WTC11 (cell line): ENCODE measurements around the gene CTIF. TPM values are rescaled to one million over a fixed set of nuclear protein-coding genes. Genes with fewer than 3 reads are reported as not detected.

Experiments used
- ATAC-seq: fragments of 200-7000 bp; cut with Tn5 transposase; 2 replicates; pipeline ENCODE4 v1.10.0; 2021; ENCODE audit warnings: mild to moderate bottlenecking, moderate library complexity
- CTCF ChIA-PET: fragments of 300-600 bp; sonication (Branson Sonifier 250); formaldehyde crosslinking; loops from one replicate; lab custom pipeline; 2021; ENCODE audit warnings: antibody characterized with exemption; lab: Charles Lee
- POLR2A ChIA-PET: fragments of 350-600 bp; sonication (Branson Sonifier 250); formaldehyde crosslinking; loops from one replicate; lab custom pipeline; 2021; ENCODE audit warnings: antibody characterized with exemption; lab: Charles Lee
- DNase-seq: peaks from one replicate; pipeline ENCODE4 v3.0.0; 2021; ENCODE audit warnings: low spot score
- H3K27ac Mint-ChIP-seq: 2 replicates; pipeline ENCODE4 v1.8.0; 2021; ENCODE audit warnings: mixed read lengths
- H3K27me3 Mint-ChIP-seq: 2 replicates; pipeline ENCODE4 v1.8.0; 2021; ENCODE audit warnings: low read depth, mild to moderate bottlenecking, moderate library complexity, mixed read lengths
- H3K36me3 Mint-ChIP-seq: 2 replicates; pipeline ENCODE4 v1.8.0; 2021; ENCODE audit warnings: mixed read lengths
- H3K4me1 Mint-ChIP-seq: 2 replicates; pipeline ENCODE4 v1.8.0; 2022; ENCODE audit warnings: mixed read lengths
- H3K4me3 Mint-ChIP-seq: 2 replicates; pipeline ENCODE4 v1.8.0; 2021; ENCODE audit warnings: mild to moderate bottlenecking, moderate library complexity, mixed read lengths
- H3K9me3 Mint-ChIP-seq: 2 replicates; pipeline ENCODE4 v1.8.0; 2021; ENCODE audit warnings: mixed read lengths
- CREB1 ChIP-seq: sonication (generic); formaldehyde crosslinking; IDR thresholded peaks from 2 replicates; pipeline ENCODE4 v1.8.0; 2023; ENCODE audit warnings: mild to moderate bottlenecking, missing genetic modification reagents
- EMX1 ChIP-seq: fragments of 250-450 bp; sonication (Bioruptor Pico); IDR thresholded peaks from 2 replicates; pipeline ENCODE4 v1.8.0; 2021; ENCODE audit warnings: mild to moderate bottlenecking
- IRF2 ChIP-seq: sonication (generic); formaldehyde crosslinking; IDR thresholded peaks from 2 replicates; pipeline ENCODE4 v1.8.0; 2022; ENCODE audit warnings: low read depth, missing genetic modification reagents, borderline replicate concordance
- JUN ChIP-seq: sonication (generic); formaldehyde crosslinking; IDR thresholded peaks from 2 replicates; pipeline ENCODE4 v1.8.0; 2023; ENCODE audit warnings: mild to moderate bottlenecking, missing genetic modification reagents
- MYBL2 ChIP-seq: sonication (generic); formaldehyde crosslinking; IDR thresholded peaks from 2 replicates; pipeline ENCODE4 v1.8.1; 2023; ENCODE audit warnings: mild to moderate bottlenecking, moderate library complexity, missing genetic modification reagents
- NFYB ChIP-seq: sonication (generic); formaldehyde crosslinking; conservative IDR thresholded peaks from 2 replicates; pipeline ENCODE4 v1.8.0; 2022; ENCODE audit warnings: low read depth, missing genetic modification reagents
- PRRX2 ChIP-seq: fragments of 250-450 bp; sonication (Bioruptor Pico); IDR thresholded peaks from 2 replicates; pipeline ENCODE4 v1.8.0; 2021; ENCODE audit warnings: mild to moderate bottlenecking
- RELA ChIP-seq: sonication (generic); formaldehyde crosslinking; IDR thresholded peaks from 2 replicates; pipeline ENCODE4 v1.8.1; 2022; ENCODE audit warnings: missing genetic modification reagents, mild to moderate bottlenecking, borderline replicate concordance
- SOX15 ChIP-seq: fragments of 250-450 bp; sonication (Bioruptor Pico); IDR thresholded peaks from 2 replicates; pipeline ENCODE4 v1.9.0; 2021; ENCODE audit warnings: mild to moderate bottlenecking
- TEAD1 ChIP-seq: sonication (generic); formaldehyde crosslinking; IDR thresholded peaks from 2 replicates; pipeline ENCODE4 v1.8.0; 2022; ENCODE audit warnings: mild to moderate bottlenecking, missing genetic modification reagents
- TEAD4 ChIP-seq: sonication (generic); formaldehyde crosslinking; IDR thresholded peaks from 2 replicates; pipeline ENCODE4 v1.8.0; 2022; ENCODE audit warnings: mild to moderate bottlenecking, missing genetic modification reagents
- TP53 ChIP-seq: sonication (generic); formaldehyde crosslinking; IDR thresholded peaks from 2 replicates; pipeline ENCODE4 v1.8.1; 2023; ENCODE audit warnings: mild to moderate bottlenecking, missing genetic modification reagents
- ZBTB21 ChIP-seq: sonication (generic); formaldehyde crosslinking; IDR thresholded peaks from 2 replicates; pipeline ENCODE4 v1.8.1; 2023; ENCODE audit warnings: mild to moderate bottlenecking, missing genetic modification reagents, borderline replicate concordance
- ZNF138 ChIP-seq: sonication (generic); formaldehyde crosslinking; conservative IDR thresholded peaks from 2 replicates; pipeline ENCODE4 v1.8.1; 2022; ENCODE audit warnings: mild to moderate bottlenecking, moderate library complexity, missing genetic modification reagents
- ZNF263 ChIP-seq: sonication (generic); formaldehyde crosslinking; IDR thresholded peaks from 2 replicates; pipeline ENCODE4 v1.8.1; 2022; ENCODE audit warnings: low read depth, mild to moderate bottlenecking, moderate library complexity, missing genetic modification reagents
- ZNF396 ChIP-seq: fragments of 250-450 bp; sonication (Bioruptor Pico); IDR thresholded peaks from 2 replicates; pipeline ENCODE4 v1.8.0; 2021; ENCODE audit warnings: mild to moderate bottlenecking, moderate library complexity, borderline replicate concordance
- ZNF416 ChIP-seq: fragments of 250-450 bp; sonication (Bioruptor Pico); IDR thresholded peaks from 2 replicates; pipeline ENCODE4 v1.9.0; 2021; ENCODE audit warnings: mild to moderate bottlenecking, inconsistent platforms
- ZNF423 ChIP-seq: fragments of 250-450 bp; sonication (Bioruptor Pico); IDR thresholded peaks from 2 replicates; pipeline ENCODE4 v2.1.2; 2022; ENCODE audit warnings: mild to moderate bottlenecking, moderate library complexity
- total RNA-seq: library from RNA; stranded (reverse); gene quantifications from 3 replicates; pipeline ENCODE4 v1.2.3, GENCODE V29; 2021
- TF ChIP-seq, protein P1 (sequence below): sonication (generic); formaldehyde crosslinking; IDR thresholded peaks from 2 replicates; pipeline ENCODE4 v1.8.0; 2022; ENCODE audit warnings: mild to moderate bottlenecking, missing genetic modification reagents
- TF ChIP-seq, protein P2 (sequence below): sonication (generic); formaldehyde crosslinking; IDR thresholded peaks from 2 replicates; pipeline ENCODE4 v1.8.1; 2022; ENCODE audit warnings: missing genetic modification reagents, borderline replicate concordance
- TF ChIP-seq, protein P3 (sequence below): sonication (generic); formaldehyde crosslinking; IDR thresholded peaks from 2 replicates; pipeline ENCODE4 v1.8.1; 2022; ENCODE audit warnings: mild to moderate bottlenecking, missing genetic modification reagents, moderate library complexity, borderline replicate concordance
- TF ChIP-seq, protein P4 (sequence below): sonication (generic); formaldehyde crosslinking; IDR thresholded peaks from 2 replicates; pipeline ENCODE4 v1.8.1; 2022; ENCODE audit warnings: mild to moderate bottlenecking, moderate library complexity, missing genetic modification reagents

CTIF gene
- total RNA-seq, 1 experiment from 2014 or later = 28.5 TPM

DNA sequence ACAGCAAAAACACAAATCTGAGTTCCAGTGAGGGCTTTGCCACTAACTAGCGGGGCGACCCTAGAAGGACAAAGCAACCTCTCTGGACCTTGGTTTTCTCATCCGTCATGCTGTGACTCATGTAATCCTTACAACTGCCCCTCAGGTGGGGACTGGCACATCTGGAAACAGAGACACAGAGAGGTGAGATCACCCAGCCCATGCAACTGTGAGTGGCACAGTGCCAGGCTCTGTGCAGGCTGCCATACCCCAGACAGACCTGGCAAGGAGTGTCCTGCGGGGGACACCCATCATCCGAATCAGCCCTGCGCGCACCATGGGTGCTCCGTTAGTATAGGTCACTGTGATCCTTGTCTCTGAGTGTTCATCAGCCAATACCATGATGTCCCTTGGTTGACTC, 213.6 kb downstream of the CTIF start:
- ATAC-seq (no peak), DNase-seq (no peak)
- peaks cover 2% of the 10 kb centered on the region; the same call in 1 of the 2 replicates for H3K4me1 Mint-ChIP-seq
- no peak overlapping the region for H3K27ac Mint-ChIP-seq
- no peaks in the 10 kb centered on the region for H3K36me3 Mint-ChIP-seq
- POLR2A ChIA-PET = no interaction called here
- H3K9me3 Mint-ChIP-seq = no peaks in the 10 kb centered on the region; the same call in 1 of the 2 replicates
- TF ChIP-seq TP53 (CRISPR knock-in tag) (no peak), EMX1 (CRISPR knock-in tag) (no peak), ZNF138 (CRISPR knock-in tag) (no peak)
- H3K27me3 Mint-ChIP-seq = no peaks in the 10 kb centered on the region
- CTCF ChIA-PET = interaction anchor here (0.5 to 1.3 kb wide), 2 partner anchors 37 to 277 kb away, joined by 3 to 4 read pairs; no protein-coding TSS in a partner anchor
- H3K4me3 Mint-ChIP-seq = no peak overlapping the region

DNA sequence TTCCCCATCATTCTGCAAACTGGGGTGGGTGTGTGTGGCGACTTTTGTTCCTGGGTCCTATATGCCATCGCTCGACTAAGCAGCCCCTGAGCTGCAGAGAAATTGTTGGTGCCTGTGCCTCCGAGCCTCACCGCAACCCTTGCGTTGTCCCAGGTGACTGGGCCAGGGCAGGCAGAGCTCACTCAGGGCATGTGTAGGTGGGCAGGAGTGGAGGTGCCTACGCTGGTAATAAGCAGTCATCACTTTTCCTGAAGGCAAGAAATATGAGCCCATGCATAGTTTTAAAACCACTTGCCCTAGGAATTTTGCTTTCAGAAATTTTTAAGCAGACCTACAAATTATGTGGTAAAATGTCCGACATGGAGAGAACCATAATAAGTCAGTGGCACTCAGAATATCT, 214.1 kb downstream of the CTIF start:
- Mint-ChIP-seq H3K9me3 (no peaks in the 10 kb centered on the region; the same call in 1 of the 2 replicates), H3K4me3 (no peak overlapping the region), H3K27me3 (no peaks in the 10 kb centered on the region), H3K27ac (no peak overlapping the region), H3K36me3 (no peaks in the 10 kb centered on the region), H3K4me1 (peaks cover 2% of the 10 kb centered on the region; the same call in 1 of the 2 replicates)
- ATAC-seq = no peak
- TF ChIP-seq ZNF263 (CRISPR knock-in tag) (no peak), NFYB (CRISPR knock-in tag) (no peak), JUN (CRISPR knock-in tag) (no peak), ZNF423 (CRISPR knock-in tag) (no peak), PRRX2 (CRISPR knock-in tag) (no peak)
- CTCF ChIA-PET = interaction anchor here (0.5 kb wide), 1 partner anchor 38 kb away, joined by 4 read pairs; no protein-coding TSS in a partner anchor
- POLR2A ChIA-PET = no interaction called here
- no peak for DNase-seq

DNA sequence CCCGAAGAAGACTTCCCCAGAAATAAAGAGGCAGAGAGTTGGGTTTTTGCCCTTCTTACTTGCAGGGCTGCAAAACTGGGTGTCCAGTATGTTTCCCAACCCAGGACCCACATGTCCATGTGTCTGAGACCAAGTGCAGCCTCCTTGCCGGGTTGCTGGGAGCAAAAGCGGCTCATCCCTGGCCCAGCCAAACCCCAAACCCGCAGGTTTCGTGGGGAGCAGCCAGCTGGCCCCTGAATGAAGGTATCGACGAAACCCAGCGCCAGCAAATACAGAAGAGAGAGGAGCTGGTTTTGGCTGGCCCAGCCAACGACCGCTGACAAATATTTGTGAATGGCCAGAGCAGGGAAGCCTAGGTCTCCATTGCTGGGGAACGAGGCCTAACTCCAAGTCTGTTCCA, 214.9 kb downstream of the CTIF start:
- H3K36me3 Mint-ChIP-seq = no peaks in the 10 kb centered on the region
- H3K4me3 Mint-ChIP-seq = no peak overlapping the region
- DNase-seq (no peak), ATAC-seq (no peak)
- ChIA-PET CTCF (no interaction called here), POLR2A (no interaction called here)
- no peak overlapping the region for H3K27ac Mint-ChIP-seq
- no peaks in the 10 kb centered on the region for H3K27me3 Mint-ChIP-seq
- no peaks in the 10 kb centered on the region; the same call in 1 of the 2 replicates for H3K9me3 Mint-ChIP-seq
- peaks cover 2% of the 10 kb centered on the region; the same call in 1 of the 2 replicates for H3K4me1 Mint-ChIP-seq
- TF ChIP-seq, protein P1, sequence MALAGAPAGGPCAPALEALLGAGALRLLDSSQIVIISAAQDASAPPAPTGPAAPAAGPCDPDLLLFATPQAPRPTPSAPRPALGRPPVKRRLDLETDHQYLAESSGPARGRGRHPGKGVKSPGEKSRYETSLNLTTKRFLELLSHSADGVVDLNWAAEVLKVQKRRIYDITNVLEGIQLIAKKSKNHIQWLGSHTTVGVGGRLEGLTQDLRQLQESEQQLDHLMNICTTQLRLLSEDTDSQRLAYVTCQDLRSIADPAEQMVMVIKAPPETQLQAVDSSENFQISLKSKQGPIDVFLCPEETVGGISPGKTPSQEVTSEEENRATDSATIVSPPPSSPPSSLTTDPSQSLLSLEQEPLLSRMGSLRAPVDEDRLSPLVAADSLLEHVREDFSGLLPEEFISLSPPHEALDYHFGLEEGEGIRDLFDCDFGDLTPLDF (CRISPR knock-in tag) = no peak
- TF ChIP-seq TEAD1 (CRISPR knock-in tag) (no peak), MYBL2 (CRISPR knock-in tag) (no peak), SOX15 (CRISPR knock-in tag) (no peak)
- TF ChIP-seq, protein P2, sequence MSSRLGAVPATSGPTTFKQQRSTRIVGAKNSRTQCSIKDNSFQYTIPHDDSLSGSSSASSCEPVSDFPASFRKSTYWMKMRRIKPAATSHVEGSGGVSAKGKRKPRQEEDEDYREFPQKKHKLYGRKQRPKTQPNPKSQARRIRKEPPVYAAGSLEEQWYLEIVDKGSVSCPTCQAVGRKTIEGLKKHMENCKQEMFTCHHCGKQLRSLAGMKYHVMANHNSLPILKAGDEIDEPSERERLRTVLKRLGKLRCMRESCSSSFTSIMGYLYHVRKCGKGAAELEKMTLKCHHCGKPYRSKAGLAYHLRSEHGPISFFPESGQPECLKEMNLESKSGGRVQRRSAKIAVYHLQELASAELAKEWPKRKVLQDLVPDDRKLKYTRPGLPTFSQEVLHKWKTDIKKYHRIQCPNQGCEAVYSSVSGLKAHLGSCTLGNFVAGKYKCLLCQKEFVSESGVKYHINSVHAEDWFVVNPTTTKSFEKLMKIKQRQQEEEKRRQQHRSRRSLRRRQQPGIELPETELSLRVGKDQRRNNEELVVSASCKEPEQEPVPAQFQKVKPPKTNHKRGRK (CRISPR knock-in tag) = no peak

DNA sequence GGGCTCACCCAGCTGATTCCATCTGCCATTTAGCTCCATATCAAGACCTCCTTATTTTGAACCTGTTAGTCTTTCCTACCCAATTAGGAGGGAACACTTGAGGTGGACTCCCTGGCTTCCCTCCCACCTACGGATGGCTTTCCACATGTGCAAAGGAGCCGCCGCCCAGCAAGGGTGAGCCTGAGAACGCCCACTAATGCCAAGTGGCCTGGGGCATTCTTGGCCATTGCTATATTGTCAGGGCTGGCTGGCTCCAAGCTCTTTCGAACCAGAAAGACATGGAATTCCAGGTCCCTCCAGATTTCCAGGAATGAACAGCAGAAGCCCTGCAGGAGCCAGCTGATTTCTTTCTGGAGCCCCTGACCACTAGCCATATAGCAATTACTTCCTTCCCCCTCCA, 215.7 kb downstream of the CTIF start:
- ChIA-PET CTCF (no interaction called here), POLR2A (no interaction called here)
- H3K36me3 Mint-ChIP-seq = no peaks in the 10 kb centered on the region
- no peak overlapping the region for H3K4me3 Mint-ChIP-seq
- H3K27me3 Mint-ChIP-seq = no peaks in the 10 kb centered on the region
- DNase-seq (no peak), ATAC-seq (no peak)
- no peaks in the 10 kb centered on the region; the same call in 1 of the 2 replicates for H3K9me3 Mint-ChIP-seq
- no peak overlapping the region for H3K27ac Mint-ChIP-seq
- TF ChIP-seq ZNF396 (CRISPR knock-in tag) (no peak), ZNF416 (CRISPR knock-in tag) (no peak), CREB1 (CRISPR knock-in tag) (no peak), ZBTB21 (no peak), RELA (CRISPR knock-in tag) (no peak), TEAD4 (CRISPR knock-in tag) (no peak), IRF2 (CRISPR knock-in tag) (no peak), EMX1 (CRISPR knock-in tag) (no peak)
- TF ChIP-seq, protein P3, sequence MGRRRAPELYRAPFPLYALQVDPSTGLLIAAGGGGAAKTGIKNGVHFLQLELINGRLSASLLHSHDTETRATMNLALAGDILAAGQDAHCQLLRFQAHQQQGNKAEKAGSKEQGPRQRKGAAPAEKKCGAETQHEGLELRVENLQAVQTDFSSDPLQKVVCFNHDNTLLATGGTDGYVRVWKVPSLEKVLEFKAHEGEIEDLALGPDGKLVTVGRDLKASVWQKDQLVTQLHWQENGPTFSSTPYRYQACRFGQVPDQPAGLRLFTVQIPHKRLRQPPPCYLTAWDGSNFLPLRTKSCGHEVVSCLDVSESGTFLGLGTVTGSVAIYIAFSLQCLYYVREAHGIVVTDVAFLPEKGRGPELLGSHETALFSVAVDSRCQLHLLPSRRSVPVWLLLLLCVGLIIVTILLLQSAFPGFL (CRISPR knock-in tag) = no peak
- TF ChIP-seq, protein P4, sequence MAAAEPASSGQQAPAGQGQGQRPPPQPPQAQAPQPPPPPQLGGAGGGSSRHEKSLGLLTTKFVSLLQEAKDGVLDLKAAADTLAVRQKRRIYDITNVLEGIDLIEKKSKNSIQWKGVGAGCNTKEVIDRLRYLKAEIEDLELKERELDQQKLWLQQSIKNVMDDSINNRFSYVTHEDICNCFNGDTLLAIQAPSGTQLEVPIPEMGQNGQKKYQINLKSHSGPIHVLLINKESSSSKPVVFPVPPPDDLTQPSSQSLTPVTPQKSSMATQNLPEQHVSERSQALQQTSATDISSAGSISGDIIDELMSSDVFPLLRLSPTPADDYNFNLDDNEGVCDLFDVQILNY (CRISPR knock-in tag) = no peak
- peaks cover 2% of the 10 kb centered on the region; the same call in 1 of the 2 replicates for H3K4me1 Mint-ChIP-seq
